ENCODE measurements around the gene TNIP2. TPM values are rescaled to one million over a fixed set of nuclear protein-coding genes. Genes with fewer than 3 reads are reported as not detected.
"Not testable (repeated sequence)": the region's sequence is repeated elsewhere in the genome, so short reads cannot be mapped to it uniquely, and the experiment has no call there.

TNIP2 gene
- polyA plus RNA-seq, 1 donor from 2014 or later, result 54.5 TPM

DNA sequence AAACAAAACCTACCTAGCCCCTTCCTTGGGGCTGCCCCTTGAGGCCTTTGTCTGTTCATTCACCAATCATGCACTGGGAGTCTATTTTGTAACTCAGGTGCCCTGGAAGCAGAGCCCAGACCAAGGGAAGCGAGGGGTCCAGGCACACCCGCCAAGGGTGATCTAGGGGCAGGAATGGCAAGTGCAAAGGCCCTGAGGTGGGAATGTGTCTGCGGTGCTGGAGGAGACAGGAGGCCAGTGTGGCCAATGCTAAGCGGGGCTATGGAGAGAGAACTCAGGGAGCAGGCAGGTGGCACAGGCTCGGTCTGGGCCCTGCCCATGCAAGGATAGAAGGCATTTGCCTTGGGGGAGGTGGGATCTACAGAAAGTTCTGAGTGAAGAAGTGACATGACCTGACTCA, 33.2 kb upstream of the TNIP2 start:
- H3K4me3 Mint-ChIP-seq, result peak overlapping the region in 2 of 4 donors; percentile 48 to 73
- H3K27me3 Mint-ChIP-seq, result no peaks in the 10 kb centered on the region
- no peaks in the 10 kb centered on the region for H3K36me3 Mint-ChIP-seq
- peaks cover 26 to 48% (median 28%) of the 10 kb centered on the region in 3 donors for H3K4me1 Mint-ChIP-seq
- no peaks in the 10 kb centered on the region for H3K9me3 Mint-ChIP-seq
- peak overlapping the region; percentile 80 to 89 (median 87) for H3K27ac Mint-ChIP-seq

DNA sequence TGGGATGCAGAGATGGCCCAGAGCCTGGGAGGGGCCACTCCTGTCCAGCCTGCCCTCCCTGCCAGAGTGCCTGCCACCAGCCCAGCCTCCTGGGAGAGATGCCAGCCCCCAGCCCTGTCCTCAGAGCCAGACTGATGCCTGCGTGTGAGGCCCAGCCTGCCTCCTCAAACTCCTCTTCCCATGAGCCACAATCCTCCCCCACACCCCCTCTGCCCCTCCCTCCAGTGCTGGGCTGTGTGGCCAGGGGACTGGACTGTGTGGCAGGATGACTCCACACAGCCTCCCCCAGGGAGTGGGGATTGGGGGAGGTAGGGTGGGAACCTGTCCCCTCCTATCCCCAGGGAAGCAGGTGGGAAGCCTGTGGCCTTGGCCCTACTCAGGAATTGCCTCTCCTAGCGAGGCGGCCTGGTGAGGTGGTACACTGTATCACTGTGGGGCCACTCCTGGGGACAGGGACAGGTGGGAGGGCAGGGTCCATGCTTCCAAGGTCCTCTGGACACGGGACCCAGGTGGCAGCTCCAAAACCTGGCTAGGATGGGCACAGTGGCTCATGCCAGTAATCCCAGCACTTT, 32.5 kb upstream of the TNIP2 start:
- peaks cover 26 to 46% (median 26%) of the 10 kb centered on the region in 3 donors for H3K4me1 Mint-ChIP-seq
- peak overlapping the region in 2 of 4 donors; percentile 17 to 73 for H3K4me3 Mint-ChIP-seq
- H3K36me3 Mint-ChIP-seq, result no peaks in the 10 kb centered on the region
- no peaks in the 10 kb centered on the region for H3K27me3 Mint-ChIP-seq
- peaks cover 0 to 6% (median 0%) of the 10 kb centered on the region in 3 donors for H3K9me3 Mint-ChIP-seq
- peak overlapping the region in 2 of 3 donors; percentile 80 to 87 for H3K27ac Mint-ChIP-seq

DNA sequence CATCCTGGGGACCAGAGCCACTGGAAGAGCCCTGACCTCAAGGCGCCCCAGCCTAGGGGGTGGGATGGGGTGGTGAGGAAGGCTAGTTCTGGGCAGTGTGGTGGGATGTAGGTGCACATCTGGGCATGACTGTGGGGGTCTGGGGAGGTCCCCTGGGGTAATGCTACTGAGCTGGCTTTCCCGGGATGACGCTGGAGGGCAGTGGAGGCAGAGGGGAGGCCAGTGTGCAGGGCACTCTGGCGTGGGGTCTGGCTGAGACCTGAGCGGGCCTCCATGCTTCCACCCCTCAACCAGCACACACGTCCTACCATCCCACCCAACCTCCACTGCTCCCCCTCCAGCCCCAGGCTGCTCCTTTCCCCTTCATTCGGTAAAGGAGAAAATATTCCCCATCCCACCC, 32.0 kb upstream of the TNIP2 start:
- H3K4me3 Mint-ChIP-seq, result peak overlapping the region in 1 of 4 donors; percentile 17
- peak overlapping the region in 1 of 3 donors; percentile 98 for H3K27ac Mint-ChIP-seq
- H3K36me3 Mint-ChIP-seq, result no peaks in the 10 kb centered on the region
- no peaks in the 10 kb centered on the region for H3K27me3 Mint-ChIP-seq
- H3K4me1 Mint-ChIP-seq, result peaks cover 24 to 46% (median 26%) of the 10 kb centered on the region in 3 donors
- H3K9me3 Mint-ChIP-seq, result peaks cover 0 to 9% (median 0%) of the 10 kb centered on the region in 3 donors

DNA sequence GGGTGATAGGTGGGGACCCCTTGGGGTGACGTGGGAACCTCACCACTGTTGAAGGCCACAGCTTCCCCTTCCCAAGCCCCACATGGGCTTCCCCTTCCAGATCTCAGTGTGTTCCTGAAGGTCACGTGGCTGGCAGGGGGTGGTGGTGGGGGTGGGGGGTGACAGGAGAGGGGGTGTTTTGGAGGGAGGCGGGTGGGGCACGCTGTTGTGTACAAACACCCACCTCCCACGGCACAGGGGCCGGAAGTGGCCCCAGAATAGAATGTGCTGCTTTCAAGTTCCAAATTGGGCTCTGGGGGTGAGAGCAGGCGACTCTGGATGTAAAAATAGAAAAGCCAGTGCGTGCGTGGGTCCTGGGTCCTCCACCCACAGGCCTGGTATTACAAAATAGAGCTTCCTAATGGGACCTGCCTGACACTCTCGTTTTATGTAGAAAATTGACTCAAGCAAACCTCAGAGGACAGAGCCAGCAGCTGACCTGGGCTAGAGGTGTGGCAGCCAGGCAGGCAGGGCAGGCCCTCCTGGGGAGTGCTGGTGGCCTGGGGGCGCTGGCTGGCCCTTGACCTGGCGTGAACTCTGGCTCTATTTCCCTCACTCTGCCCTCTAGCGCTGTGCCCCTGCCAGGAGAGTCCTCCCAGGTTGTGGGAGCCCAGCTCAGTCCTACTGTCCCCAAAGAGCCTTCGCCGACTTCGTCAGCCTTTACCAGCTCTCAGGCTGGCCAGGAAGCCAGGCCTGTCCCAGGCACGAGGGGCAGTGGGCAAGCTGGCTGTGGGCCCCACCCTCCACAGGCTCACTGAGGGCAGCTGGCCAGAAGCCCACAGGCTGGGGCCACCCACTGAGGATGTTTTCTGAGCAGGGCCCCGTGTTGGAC, 31.3 kb upstream of the TNIP2 start:
- Mint-ChIP-seq H3K27me3 (no peaks in the 10 kb centered on the region), H3K27ac (peak overlapping the region; percentile 57 to 98 (median 97)), H3K9me3 (peaks cover 0 to 10% (median 3%) of the 10 kb centered on the region in 3 donors), H3K36me3 (no peaks in the 10 kb centered on the region), H3K4me1 (peaks cover 24 to 46% (median 26%) of the 10 kb centered on the region in 3 donors), H3K4me3 (peak overlapping the region in 3 of 4 donors; percentile 85 to 89 (median 86))

GRCh38 chr4:2786794-2787229, 30.7 kb upstream of the TNIP2 start:
- Mint-ChIP-seq H3K27ac (peak overlapping the region; percentile 57 to 98 (median 97)), H3K9me3 (peaks cover 1 to 10% (median 7%) of the 10 kb centered on the region in 3 donors), H3K4me1 (peaks cover 21 to 44% (median 24%) of the 10 kb centered on the region in 3 donors), H3K27me3 (no peaks in the 10 kb centered on the region), H3K4me3 (peak overlapping the region in 3 of 4 donors; percentile 78 to 87 (median 86)), H3K36me3 (no peaks in the 10 kb centered on the region)

DNA sequence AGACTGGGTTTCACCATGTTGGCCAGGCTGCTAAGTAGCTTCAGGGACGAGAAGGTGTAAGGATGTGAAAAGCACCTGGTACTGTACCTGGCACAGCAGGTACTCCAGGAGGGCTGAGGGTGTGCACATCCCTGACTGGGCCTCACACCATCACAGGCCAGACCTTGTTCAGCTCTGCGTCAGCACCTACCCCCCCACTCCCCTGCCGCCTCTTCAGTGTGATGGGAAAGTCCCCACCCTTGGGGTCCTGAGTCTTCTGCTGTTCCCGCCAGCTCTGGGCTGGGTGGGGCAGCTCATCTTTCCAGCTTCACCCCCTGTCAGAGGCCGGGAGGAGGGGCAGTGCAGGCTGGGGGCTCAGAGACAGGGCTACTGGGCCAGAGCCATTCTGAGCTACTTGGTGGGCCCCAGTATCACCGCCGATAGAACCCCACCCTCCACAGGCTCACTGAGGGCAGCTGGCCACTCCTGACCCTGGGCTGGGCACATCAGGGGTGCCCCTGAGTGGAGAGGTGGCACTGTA, 30.1 kb upstream of the TNIP2 start:
- H3K4me3 Mint-ChIP-seq, result peak overlapping the region in 3 of 4 donors; percentile 75 to 87 (median 85)
- peaks cover 19 to 41% (median 21%) of the 10 kb centered on the region in 3 donors for H3K4me1 Mint-ChIP-seq
- H3K27me3 Mint-ChIP-seq, result no peaks in the 10 kb centered on the region
- peaks cover 1% of the 10 kb centered on the region for H3K36me3 Mint-ChIP-seq
- peak overlapping the region; percentile 74 to 98 (median 97) for H3K27ac Mint-ChIP-seq
- peaks cover 3 to 10% (median 7%) of the 10 kb centered on the region in 3 donors for H3K9me3 Mint-ChIP-seq

GRCh38 chr4:2785613-2786012, 29.5 kb upstream of the TNIP2 start:
- peak overlapping the region; percentile 74 to 98 (median 97) for H3K27ac Mint-ChIP-seq

GRCh38 chr4:2783790-2784189, 27.7 kb upstream of the TNIP2 start:
- Mint-ChIP-seq H3K36me3 (peaks cover 2% of the 10 kb centered on the region), H3K27ac (peak overlapping the region in 1 of 3 donors; percentile 64), H3K27me3 (no peaks in the 10 kb centered on the region), H3K4me1 (peaks cover 12 to 26% (median 13%) of the 10 kb centered on the region in 3 donors), H3K4me3 (no peak overlapping the region), H3K9me3 (peaks cover 4 to 13% (median 7%) of the 10 kb centered on the region in 3 donors)

More at GRCh38 chr4:2785613-2786012, 29.5 kb upstream of the TNIP2 start:
- H3K36me3 Mint-ChIP-seq, result peaks cover 2% of the 10 kb centered on the region
- peak overlapping the region in 1 of 4 donors; percentile 85 for H3K4me3 Mint-ChIP-seq
- peaks cover 19 to 36% (median 20%) of the 10 kb centered on the region in 3 donors for H3K4me1 Mint-ChIP-seq
- no peaks in the 10 kb centered on the region for H3K27me3 Mint-ChIP-seq
- H3K9me3 Mint-ChIP-seq, result peaks cover 4 to 13% (median 7%) of the 10 kb centered on the region in 3 donors

- Mint-ChIP-seq H3K9me3 (peaks cover 4 to 13% (median 7%) of the 10 kb centered on the region in 3 donors), H3K27ac (no peak overlapping the region), H3K4me3 (no peak overlapping the region), H3K36me3 (peaks cover 2% of the 10 kb centered on the region), H3K4me1 (peaks cover 4 to 14% (median 6%) of the 10 kb centered on the region in 3 donors), H3K27me3 (no peaks in the 10 kb centered on the region)
Measured at GRCh38 chr4:2781911-2782310, 25.8 kb upstream of the TNIP2 start.

DNA sequence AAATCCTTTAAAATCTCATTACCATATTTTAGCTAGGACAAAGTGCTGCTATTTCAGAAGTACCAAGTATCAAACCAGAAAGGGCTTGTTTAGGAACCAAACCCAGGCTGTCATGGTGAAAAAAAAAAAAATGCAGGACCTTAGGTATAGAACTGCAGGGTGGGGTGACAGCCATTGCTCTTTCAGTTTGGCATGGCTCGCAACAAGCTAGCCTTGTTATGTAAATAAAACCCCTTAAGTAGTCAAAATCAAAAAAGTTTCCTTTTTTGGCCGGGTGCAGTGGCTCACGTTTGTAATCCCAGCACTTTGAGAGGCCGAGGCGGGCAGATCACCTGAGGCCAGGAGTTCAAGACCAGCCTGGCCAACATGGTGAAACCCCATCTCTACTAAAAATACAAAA, 24.5 kb upstream of the TNIP2 start:
- Mint-ChIP-seq H3K9me3 (peaks cover 4 to 13% (median 7%) of the 10 kb centered on the region in 3 donors), H3K4me3 (peak overlapping the region in 1 of 4 donors; percentile 17)

GRCh38 chr4:2771264-2771663, 15.1 kb upstream of the TNIP2 start:
- H3K27me3 Mint-ChIP-seq, result no peaks in the 10 kb centered on the region
- H3K4me3 Mint-ChIP-seq, result no peak overlapping the region
- no peaks in the 10 kb centered on the region for H3K9me3 Mint-ChIP-seq
- peaks cover 7 to 15% (median 11%) of the 10 kb centered on the region in 3 donors for H3K4me1 Mint-ChIP-seq
- H3K27ac Mint-ChIP-seq, result peak overlapping the region in 1 of 3 donors; percentile 60
- peaks cover 2% of the 10 kb centered on the region for H3K36me3 Mint-ChIP-seq

More for the DNA sequence above, 24.5 kb upstream of the TNIP2 start:
- not testable (repeated sequence) for H3K27ac Mint-ChIP-seq, H3K27me3 Mint-ChIP-seq, H3K4me1 Mint-ChIP-seq, H3K36me3 Mint-ChIP-seq

- peaks cover 2% of the 10 kb centered on the region for H3K36me3 Mint-ChIP-seq
- no peak overlapping the region for H3K27ac Mint-ChIP-seq
- no peaks in the 10 kb centered on the region for H3K27me3 Mint-ChIP-seq
- H3K4me3 Mint-ChIP-seq, result no peak overlapping the region
- H3K4me1 Mint-ChIP-seq, result peaks cover 13 to 19% (median 16%) of the 10 kb centered on the region in 3 donors
- H3K9me3 Mint-ChIP-seq, result no peaks in the 10 kb centered on the region
Measured at GRCh38 chr4:2768921-2769336, 12.8 kb upstream of the TNIP2 start.

DNA sequence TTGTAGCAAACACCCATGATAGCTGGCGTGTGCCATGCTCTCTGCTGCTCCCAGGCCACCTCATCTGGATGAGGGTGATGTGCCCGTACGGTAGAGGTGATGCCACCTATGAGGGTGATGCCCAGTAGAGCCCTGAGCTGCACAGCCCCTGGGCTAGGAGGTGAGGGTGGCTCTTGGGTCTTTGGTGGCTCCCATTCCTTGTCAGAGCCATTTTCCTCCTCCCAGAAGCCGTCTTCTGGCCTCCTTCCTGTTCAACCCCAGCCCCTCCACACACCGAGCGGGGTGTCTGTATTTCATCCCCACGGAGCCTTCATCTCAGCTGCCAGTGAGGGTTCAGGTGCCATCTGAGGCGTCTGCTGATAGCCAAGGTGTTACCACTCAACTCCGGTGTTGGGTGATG, 12.0 kb upstream of the TNIP2 start:
- Mint-ChIP-seq H3K9me3 (no peaks in the 10 kb centered on the region), H3K36me3 (peaks cover 2% of the 10 kb centered on the region), H3K4me1 (peaks cover 13 to 19% (median 16%) of the 10 kb centered on the region in 3 donors), H3K4me3 (no peak overlapping the region), H3K27me3 (no peaks in the 10 kb centered on the region), H3K27ac (no peak overlapping the region)

DNA sequence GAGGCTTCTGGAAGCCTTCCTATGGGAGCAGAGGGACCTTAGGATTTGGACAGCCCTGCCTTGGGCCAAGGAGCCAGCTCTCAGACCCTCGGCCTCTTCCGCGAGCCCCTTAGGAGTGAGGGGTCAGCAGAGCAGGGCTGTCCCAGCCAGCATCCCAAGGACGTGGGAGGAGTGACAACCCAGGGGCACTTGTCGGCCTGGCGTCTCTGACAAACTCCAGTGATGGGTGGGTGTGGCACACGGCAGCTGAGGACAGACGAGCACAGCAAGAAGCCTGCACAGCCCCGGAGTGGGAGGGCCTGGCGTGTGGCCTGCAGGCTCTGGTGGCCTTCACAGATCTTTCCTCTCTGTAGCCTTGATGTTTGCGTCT, 11.6 kb upstream of the TNIP2 start:
- peaks cover 2% of the 10 kb centered on the region for H3K36me3 Mint-ChIP-seq
- H3K27ac Mint-ChIP-seq, result no peak overlapping the region
- H3K9me3 Mint-ChIP-seq, result no peaks in the 10 kb centered on the region
- no peak overlapping the region for H3K4me3 Mint-ChIP-seq
- H3K27me3 Mint-ChIP-seq, result no peaks in the 10 kb centered on the region
- peaks cover 13 to 19% (median 16%) of the 10 kb centered on the region in 3 donors for H3K4me1 Mint-ChIP-seq
